A549 (cell line): ENCODE data around the gene TRAPPC3. TPM values are rescaled to one million over a fixed set of nuclear protein-coding genes. Genes with fewer than 3 reads are reported as not detected.

ENCODE experiments used
- ATAC-seq, 2 experiments: fragments of 200-7000 bp in 1 of 2; fragments of >200 bp in 1 of 2; cut with Nextera tagmentation in 1 of 2; cut with Tn5 transposase in 1 of 2; 3 replicates each; pipeline versions ENCODE4 v1.8.0 to v1.9.1; 2018 to 2020; ENCODE audit warnings: mild to moderate bottlenecking in 1 of 2, moderate library complexity in 1 of 2
- CTCF ChIA-PET: fragments of 300-600 bp; sonication (Branson Sonifier 250); formaldehyde crosslinking; extraction: SDS; loops from one replicate; lab custom pipeline; 2021; ENCODE audit warnings: antibody characterized with exemption, inconsistent platforms; lab: Yijun Ruan, JAX
- POLR2A ChIA-PET: fragments of 350-600 bp; formaldehyde crosslinking; extraction: SDS; loops from one replicate; lab custom pipeline; 2021; ENCODE audit warnings: antibody characterized with exemption, inconsistent platforms; lab: Yijun Ruan, JAX
- DNase-seq, 2 experiments: peaks; one replicate each; pipeline versions ENCODE4 v3.0.0 to v3.0.0-alpha.2; 2011 to 2016; ENCODE audit warnings: low read depth in 1 of 2, low spot score in 1 of 2
- FAIRE-seq: peaks from 2 replicates; lab custom pipeline; 2011; peaks lifted over from hg19 to GRCh38; lab: Jason Lieb, UNC
- H3K27ac ChIP-seq, 2 experiments: fragments of >200 bp; sonication (Bioruptor Twin); formaldehyde crosslinking; 3 replicates each; pipeline ENCODE4 v1.5.1; 2016 to 2017
- H3K4me1 ChIP-seq: fragments of >200 bp; sonication (Bioruptor Twin); formaldehyde crosslinking; 3 replicates; pipeline ENCODE4 v1.6.1; 2016
- H3K4me2 ChIP-seq: fragments of >200 bp; sonication (Bioruptor Twin); formaldehyde crosslinking; 3 replicates; pipeline ENCODE4 v1.6.1; 2016
- H3K4me3 ChIP-seq: fragments of >200 bp; sonication (Bioruptor Twin); formaldehyde crosslinking; 3 replicates; pipeline ENCODE4 v1.5.1; 2016
- H3K9me3 ChIP-seq: fragments of >200 bp; sonication (Bioruptor Twin); formaldehyde crosslinking; 3 replicates; pipeline ENCODE4 v1.6.1; 2016
- BCL3 ChIP-seq: fragments of >200 bp; sonication (Bioruptor Twin); formaldehyde crosslinking; IDR thresholded peaks from 3 replicates; pipeline ENCODE4 v1.6.1; 2016
- CHD2 ChIP-seq: fragments of 150-350 bp; IDR thresholded peaks from 2 replicates; pipeline ENCODE4 v1.6.1; 2014; ENCODE audit warnings: low read length; ENCODE audit not compliant: partially characterized antibody
- CHD4 ChIP-seq: fragments of 200-600 bp; sonication (generic); IDR thresholded peaks from 2 replicates; pipeline ENCODE4 v1.6.1; 2016; ENCODE audit warnings: antibody characterized with exemption, mild to moderate bottlenecking, borderline replicate concordance
- EHF ChIP-seq: fragments of 250-450 bp; sonication (Bioruptor Pico); IDR thresholded peaks from 2 replicates; pipeline ENCODE4 v1.5.0; 2020; ENCODE audit warnings: mild to moderate bottlenecking
- EP300 ChIP-seq, 2 experiments: fragments of >200 bp; sonication (Bioruptor Twin); formaldehyde crosslinking; IDR thresholded peaks; 2 replicates in 1 of 2; 3 replicates in 1 of 2; pipeline ENCODE4 v1.6.1; 2016 to 2017
- FOSL2 ChIP-seq, 2 experiments: fragments of 450-650 bp in 1 of 2; fragments of >200 bp in 1 of 2; sonication (Bioruptor Twin) in 1 of 2; formaldehyde crosslinking; IDR thresholded peaks; 2 replicates each; pipeline versions ENCODE4 v1.5.0 to v1.6.1; 2016 to 2020; ENCODE audit warnings: mild to moderate bottlenecking in 1 of 2, moderate library complexity in 1 of 2
- FOXS1 ChIP-seq: fragments of 250-450 bp; sonication (Bioruptor Pico); IDR thresholded peaks from 2 replicates; pipeline ENCODE4 v1.5.0; 2020; ENCODE audit warnings: mild to moderate bottlenecking, moderate library complexity
- GATA3 ChIP-seq: IDR thresholded peaks from 2 replicates; pipeline ENCODE4 v1.6.1; 2012; ENCODE audit warnings: borderline replicate concordance
- HOXB13 ChIP-seq: fragments of 250-450 bp; sonication (Bioruptor Pico); IDR thresholded peaks from 2 replicates; pipeline ENCODE4 v1.5.0; 2020; ENCODE audit warnings: low read depth, mild to moderate bottlenecking, moderate library complexity
- HOXB5 ChIP-seq: fragments of 250-450 bp; sonication (Bioruptor Pico); IDR thresholded peaks from 2 replicates; pipeline ENCODE4 v1.5.0; 2020; ENCODE audit warnings: mild to moderate bottlenecking, moderate library complexity
- JUNB ChIP-seq: fragments of >200 bp; sonication (Bioruptor Twin); formaldehyde crosslinking; IDR thresholded peaks from 2 replicates; pipeline ENCODE4 v1.6.1; 2016
- KDM1A ChIP-seq: fragments of 200-600 bp; sonication (generic); IDR thresholded peaks from 2 replicates; pipeline ENCODE4 v1.6.1; 2016; ENCODE audit warnings: low read depth, mild to moderate bottlenecking
- MAX ChIP-seq: IDR thresholded peaks from 2 replicates; pipeline ENCODE4 v1.6.1; 2012
- MYC ChIP-seq: IDR thresholded peaks from 2 replicates; pipeline ENCODE4 v1.6.1; 2012; ENCODE audit warnings: mild to moderate bottlenecking, inconsistent platforms, low read length, improper control_type of control experiment, borderline replicate concordance
- NPAS2 ChIP-seq: fragments of 250-450 bp; sonication (Bioruptor Pico); IDR thresholded peaks from 2 replicates; pipeline ENCODE4 v1.8.0; 2022; ENCODE audit warnings: mild to moderate bottlenecking, moderate library complexity, borderline replicate concordance
- PBX3 ChIP-seq: IDR thresholded peaks from 2 replicates; pipeline ENCODE4 v1.6.1; 2012
- PHF8 ChIP-seq: fragments of 200-600 bp; sonication (generic); IDR thresholded peaks from 2 replicates; pipeline ENCODE4 v1.6.1; 2016; ENCODE audit warnings: low read depth, mild to moderate bottlenecking, antibody characterized with exemption, moderate library complexity, borderline replicate concordance
- POLR2AphosphoS2 ChIP-seq: conservative IDR thresholded peaks from 2 replicates; pipeline ENCODE4 v1.6.1; 2012; ENCODE audit warnings: low read length, improper control_type of control experiment, inconsistent platforms
- SREBF2 ChIP-seq: fragments of 450-650 bp; IDR thresholded peaks from 2 replicates; pipeline ENCODE4 v1.6.1; 2014; ENCODE audit warnings: mild to moderate bottlenecking, moderate library complexity
- TFCP2L1 ChIP-seq: fragments of 250-450 bp; sonication (Bioruptor Pico); IDR thresholded peaks from 2 replicates; pipeline ENCODE4 v1.5.0; 2021; ENCODE audit warnings: mild to moderate bottlenecking
- TP53 ChIP-seq: fragments of 250-450 bp; sonication (Bioruptor Pico); IDR thresholded peaks from 2 replicates; pipeline ENCODE4 v1.5.0; 2021; ENCODE audit warnings: mild to moderate bottlenecking, moderate library complexity
- USF2 ChIP-seq: fragments of 450-650 bp; IDR thresholded peaks from 2 replicates; pipeline ENCODE4 v1.6.1; 2014; ENCODE audit warnings: antibody characterized with exemption
- ZFP36 ChIP-seq: fragments of 450-650 bp; IDR thresholded peaks from 2 replicates; pipeline ENCODE4 v1.6.1; 2014; ENCODE audit warnings: borderline replicate concordance; ENCODE audit not compliant: partially characterized antibody
- ZNF302 ChIP-seq: fragments of 250-450 bp; sonication (Bioruptor Pico); IDR thresholded peaks from 2 replicates; pipeline ENCODE4 v1.9.0; 2021; ENCODE audit warnings: inconsistent platforms, mild to moderate bottlenecking, moderate library complexity
- ZSCAN20 ChIP-seq: fragments of 250-450 bp; sonication (Bioruptor Pico); IDR thresholded peaks from 2 replicates; pipeline ENCODE4 v1.8.0; 2022; ENCODE audit warnings: mild to moderate bottlenecking, moderate library complexity
- WGBS: methylation state at CpG from one replicate; pipeline ENCODE4 v1.1.6; 2017; ENCODE audit errors: missing lambda C conversion rate; 5-methylcytosine and 5-hydroxymethylcytosine counted together
- polyA plus RNA-seq, 4 experiments: library from polyadenylated mRNA; depleted of rRNA in 3 of 4; stranded (reverse); fragments of >200 nt; fragmentation: RNase III in 1 of 4; extraction: RNeasy Plus Mini Kit Qiagen cat#74134 plus additional on column Dnase treatment in 1 of 4; gene quantifications; 2 replicates in 3 of 4; 3 replicates in 1 of 4; pipeline ENCODE4 v1.2.3, GENCODE V29; 2011 to 2017

TRAPPC3 gene
- polyA plus RNA-seq, 2 of the 4 experiments (the other 2 are of a cell fraction), result 62.2 to 103 TPM

GRCh38 chr1:36123356-36123755 lies 25.9 kb downstream of the TRAPPC3 start (continued):
- TF ChIP-seq MYC (no peak), FOXS1 (no peak), PBX3 (no peak), ZSCAN20 (no peak), GATA3 (no peak), POLR2AphosphoS2 (no peak), FOSL2 (IDR thresholded peaks at IDR 0.05) (no peak), FOSL2 (CRISPR knock-in tag; IDR thresholded peaks at IDR 0.05) (no peak), EP300 (IDR thresholded peaks at IDR 0.05) (no peak), TP53 (CRISPR knock-in tag) (no peak), SREBF2 (no peak), CHD2 (no peak)

- DNase-seq (no peak), ATAC-seq (no peak), FAIRE-seq (no peak)
- CTCF ChIA-PET, result interaction anchor here (1.8 to 1.9 kb wide), 2 partner anchors 12 to 22 kb away, joined by 6 to 7 read pairs; no protein-coding TSS in a partner anchor
- POLR2A ChIA-PET, result no interaction called here
- H3K4me1 ChIP-seq, result no peaks in the 10 kb centered on the region
- 73% methylated on average over 10 of the region's 12 CpGs for WGBS
- no peak overlapping the region for H3K27ac ChIP-seq
- H3K9me3 ChIP-seq, result no peaks in the 10 kb centered on the region
- TF ChIP-seq BCL3 (no peak), HOXB13 (CRISPR knock-in tag) (no peak), CHD2 (no peak), SREBF2 (no peak), PBX3 (no peak), CHD4 (no peak), NPAS2 (CRISPR knock-in tag) (no peak), ZFP36 (no peak), JUNB (no peak), TFCP2L1 (CRISPR knock-in tag) (no peak), USF2 (no peak), ZNF302 (no peak), MAX (no peak), KDM1A (no peak), EP300 (IDR thresholded peaks at IDR 0.05) (no peak), PHF8 (no peak), HOXB5 (CRISPR knock-in tag) (no peak), EHF (no peak)
- H3K4me3 ChIP-seq, result no peak overlapping the region
- no peak overlapping the region for H3K4me2 ChIP-seq
Observed at GRCh38 chr1:36122062-36123030, 26.9 kb downstream of the TRAPPC3 start.
